WTC11 (cell line): ENCODE data around the gene MYBPHL. TPM values are rescaled to one million over a fixed set of nuclear protein-coding genes. Genes with fewer than 3 reads are reported as not detected.
A peak's percentile ranks its signal among the peaks of the same experiment; 100 is the strongest.
"Not testable (repeated sequence)": the region's sequence is repeated elsewhere in the genome, so short reads cannot be mapped to it uniquely, and the experiment has no call there.

Experiments used
- ATAC-seq: fragments of 200-7000 bp; cut with Tn5 transposase; 2 replicates; pipeline ENCODE4 v1.10.0; 2021; ENCODE audit warnings: mild to moderate bottlenecking, moderate library complexity
- CTCF ChIA-PET: fragments of 300-600 bp; sonication (Branson Sonifier 250); formaldehyde crosslinking; loops from one replicate; lab custom pipeline; 2021; ENCODE audit warnings: antibody characterized with exemption; lab: Charles Lee
- POLR2A ChIA-PET: fragments of 350-600 bp; sonication (Branson Sonifier 250); formaldehyde crosslinking; loops from one replicate; lab custom pipeline; 2021; ENCODE audit warnings: antibody characterized with exemption; lab: Charles Lee
- DNase-seq: peaks from one replicate; pipeline ENCODE4 v3.0.0; 2021; ENCODE audit warnings: low spot score
- H3K27ac Mint-ChIP-seq: 2 replicates; pipeline ENCODE4 v1.8.0; 2021; ENCODE audit warnings: mixed read lengths
- H3K27me3 Mint-ChIP-seq: 2 replicates; pipeline ENCODE4 v1.8.0; 2021; ENCODE audit warnings: low read depth, mild to moderate bottlenecking, moderate library complexity, mixed read lengths
- H3K36me3 Mint-ChIP-seq: 2 replicates; pipeline ENCODE4 v1.8.0; 2021; ENCODE audit warnings: mixed read lengths
- H3K4me1 Mint-ChIP-seq: 2 replicates; pipeline ENCODE4 v1.8.0; 2022; ENCODE audit warnings: mixed read lengths
- H3K4me3 Mint-ChIP-seq: 2 replicates; pipeline ENCODE4 v1.8.0; 2021; ENCODE audit warnings: mild to moderate bottlenecking, moderate library complexity, mixed read lengths
- H3K9me3 Mint-ChIP-seq: 2 replicates; pipeline ENCODE4 v1.8.0; 2021; ENCODE audit warnings: mixed read lengths
- EMX1 ChIP-seq: fragments of 250-450 bp; sonication (Bioruptor Pico); IDR thresholded peaks from 2 replicates; pipeline ENCODE4 v1.8.0; 2021; ENCODE audit warnings: mild to moderate bottlenecking
- FOXJ3 ChIP-seq: sonication (generic); formaldehyde crosslinking; IDR thresholded peaks from 2 replicates; pipeline ENCODE4 v1.9.0; 2021; ENCODE audit warnings: missing genetic modification reagents, mild to moderate bottlenecking, borderline replicate concordance
- NR1H2 ChIP-seq: sonication (generic); formaldehyde crosslinking; IDR thresholded peaks from 2 replicates; pipeline ENCODE4 v1.9.0; 2021; ENCODE audit warnings: mild to moderate bottlenecking, moderate library complexity, missing genetic modification reagents
- PRDM15 ChIP-seq: sonication (generic); formaldehyde crosslinking; IDR thresholded peaks from 2 replicates; pipeline ENCODE4 v1.8.0; 2022; ENCODE audit warnings: missing genetic modification reagents
- RELA ChIP-seq: sonication (generic); formaldehyde crosslinking; IDR thresholded peaks from 2 replicates; pipeline ENCODE4 v1.8.1; 2022; ENCODE audit warnings: missing genetic modification reagents, mild to moderate bottlenecking, borderline replicate concordance
- STAT6 ChIP-seq: sonication (generic); formaldehyde crosslinking; conservative IDR thresholded peaks from 2 replicates; pipeline ENCODE4 v1.8.1; 2023; ENCODE audit warnings: mild to moderate bottlenecking, low read depth, missing genetic modification reagents, moderate library complexity
- ZNF416 ChIP-seq: fragments of 250-450 bp; sonication (Bioruptor Pico); IDR thresholded peaks from 2 replicates; pipeline ENCODE4 v1.9.0; 2021; ENCODE audit warnings: mild to moderate bottlenecking, inconsistent platforms
- total RNA-seq: library from RNA; stranded (reverse); gene quantifications from 3 replicates; pipeline ENCODE4 v1.2.3, GENCODE V29; 2021
- TF ChIP-seq, protein P1 (sequence below): fragments of 250-450 bp; sonication (Bioruptor Pico); IDR thresholded peaks from 2 replicates; pipeline ENCODE4 v1.9.0; 2021; ENCODE audit warnings: mild to moderate bottlenecking, borderline replicate concordance

MYBPHL gene
- total RNA-seq, 1 experiment from 2014 or later: 1.2 TPM

DNA sequence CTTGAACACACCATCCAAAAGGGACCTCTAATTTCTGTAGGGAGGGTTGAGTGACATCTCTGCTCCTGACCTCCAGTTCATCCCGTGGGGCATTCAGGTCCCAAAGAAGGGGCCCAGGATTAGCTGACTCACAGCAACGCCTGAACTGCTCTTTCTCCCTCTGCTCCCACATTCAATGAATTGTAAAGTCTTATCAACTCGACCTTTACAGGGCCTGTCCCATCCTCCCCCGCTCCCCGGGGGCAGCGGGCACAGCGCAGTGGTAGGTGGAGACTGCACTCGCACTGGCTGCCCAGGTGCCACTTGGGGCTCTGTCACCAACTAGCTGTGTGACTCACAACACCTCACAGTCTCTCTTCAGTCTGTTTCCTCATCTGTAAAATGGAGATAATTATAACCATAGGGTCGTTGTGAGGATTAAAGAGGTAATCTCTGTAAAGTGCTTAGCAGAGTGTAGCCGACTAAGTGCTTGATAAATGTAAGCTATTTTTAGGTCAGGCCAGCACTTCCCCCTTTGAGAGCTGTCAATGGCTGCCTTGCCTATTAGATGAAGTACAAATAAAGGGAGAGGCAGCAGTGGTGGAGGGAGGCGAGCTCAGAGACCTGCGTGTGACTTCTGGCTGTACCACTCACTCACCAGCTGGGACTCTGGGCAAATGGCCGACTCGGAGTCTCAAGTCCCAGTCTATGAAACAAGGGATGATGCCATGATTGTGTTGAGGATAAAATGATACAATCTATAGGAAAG lies 637 bp upstream of the MYBPHL start:
- H3K36me3 Mint-ChIP-seq: no peaks in the 10 kb centered on the region
- ChIA-PET POLR2A (interaction anchor here (3.0 kb wide), 1 partner anchor 25 kb away, joined by 9 read pairs; the partner anchor contains the start of gene PSRC1), CTCF (interaction anchor here (0.7 to 4.6 kb wide), 12 partner anchors 11 to 235 kb away, joined by 3 to 22 read pairs (median 3); partner anchors contain the start of genes PSRC1 and SORT1)
- no peak overlapping the region for H3K4me3 Mint-ChIP-seq
- DNase-seq (no peak), ATAC-seq (no peak)
- H3K27ac Mint-ChIP-seq: peak overlapping the region; percentile 66; the same call in 1 of the 2 replicates
- H3K4me1 Mint-ChIP-seq: peaks cover 17% of the 10 kb centered on the region
- no peaks in the 10 kb centered on the region for H3K9me3 Mint-ChIP-seq
- no peaks in the 10 kb centered on the region for H3K27me3 Mint-ChIP-seq
- TF ChIP-seq PRDM15 (CRISPR knock-in tag) (no peak), RELA (CRISPR knock-in tag) (no peak), FOXJ3 (CRISPR knock-in tag) (no peak), STAT6 (CRISPR knock-in tag) (no peak), ZNF416 (no peak), NR1H2 (CRISPR knock-in tag) (no peak), EMX1 (CRISPR knock-in tag) (no peak)
- TF ChIP-seq, protein P1, sequence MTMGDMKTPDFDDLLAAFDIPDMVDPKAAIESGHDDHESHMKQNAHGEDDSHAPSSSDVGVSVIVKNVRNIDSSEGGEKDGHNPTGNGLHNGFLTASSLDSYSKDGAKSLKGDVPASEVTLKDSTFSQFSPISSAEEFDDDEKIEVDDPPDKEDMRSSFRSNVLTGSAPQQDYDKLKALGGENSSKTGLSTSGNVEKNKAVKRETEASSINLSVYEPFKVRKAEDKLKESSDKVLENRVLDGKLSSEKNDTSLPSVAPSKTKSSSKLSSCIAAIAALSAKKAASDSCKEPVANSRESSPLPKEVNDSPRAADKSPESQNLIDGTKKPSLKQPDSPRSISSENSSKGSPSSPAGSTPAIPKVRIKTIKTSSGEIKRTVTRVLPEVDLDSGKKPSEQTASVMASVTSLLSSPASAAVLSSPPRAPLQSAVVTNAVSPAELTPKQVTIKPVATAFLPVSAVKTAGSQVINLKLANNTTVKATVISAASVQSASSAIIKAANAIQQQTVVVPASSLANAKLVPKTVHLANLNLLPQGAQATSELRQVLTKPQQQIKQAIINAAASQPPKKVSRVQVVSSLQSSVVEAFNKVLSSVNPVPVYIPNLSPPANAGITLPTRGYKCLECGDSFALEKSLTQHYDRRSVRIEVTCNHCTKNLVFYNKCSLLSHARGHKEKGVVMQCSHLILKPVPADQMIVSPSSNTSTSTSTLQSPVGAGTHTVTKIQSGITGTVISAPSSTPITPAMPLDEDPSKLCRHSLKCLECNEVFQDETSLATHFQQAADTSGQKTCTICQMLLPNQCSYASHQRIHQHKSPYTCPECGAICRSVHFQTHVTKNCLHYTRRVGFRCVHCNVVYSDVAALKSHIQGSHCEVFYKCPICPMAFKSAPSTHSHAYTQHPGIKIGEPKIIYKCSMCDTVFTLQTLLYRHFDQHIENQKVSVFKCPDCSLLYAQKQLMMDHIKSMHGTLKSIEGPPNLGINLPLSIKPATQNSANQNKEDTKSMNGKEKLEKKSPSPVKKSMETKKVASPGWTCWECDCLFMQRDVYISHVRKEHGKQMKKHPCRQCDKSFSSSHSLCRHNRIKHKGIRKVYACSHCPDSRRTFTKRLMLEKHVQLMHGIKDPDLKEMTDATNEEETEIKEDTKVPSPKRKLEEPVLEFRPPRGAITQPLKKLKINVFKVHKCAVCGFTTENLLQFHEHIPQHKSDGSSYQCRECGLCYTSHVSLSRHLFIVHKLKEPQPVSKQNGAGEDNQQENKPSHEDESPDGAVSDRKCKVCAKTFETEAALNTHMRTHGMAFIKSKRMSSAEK (CRISPR knock-in tag): no peak

GRCh38 chr1:109305991-109306390 lies 820 bp downstream of the MYBPHL start:
- POLR2A ChIA-PET: interaction anchor here (0.9 to 3.0 kb wide), 3 partner anchors 9 to 92 kb away, joined by 6 to 9 read pairs (median 6); partner anchors contain the start of genes PSRC1 and SORT1
- DNase-seq: not testable (repeated sequence)

More at GRCh38 chr1:109305991-109306390, 820 bp downstream of the MYBPHL start:
- peaks cover 17% of the 10 kb centered on the region for H3K4me1 Mint-ChIP-seq
- not testable (repeated sequence) for H3K36me3 Mint-ChIP-seq, H3K4me3 Mint-ChIP-seq, H3K27me3 Mint-ChIP-seq, H3K9me3 Mint-ChIP-seq
- peak overlapping the region; percentile 37 for H3K27ac Mint-ChIP-seq
- CTCF ChIA-PET: interaction anchor here (1.3 to 4.6 kb wide), 7 partner anchors 10 to 112 kb away, joined by 3 to 22 read pairs (median 6); partner anchors contain the start of genes PSRC1 and SORT1
- peak; percentile 73 for ATAC-seq
